Naive thymus-derived CD4-positive, alpha-beta T cell (primary cell): ENCODE results near the gene SRSF3. TPM values are rescaled to one million over a fixed set of nuclear protein-coding genes. Genes with fewer than 3 reads are reported as not detected.

ENCODE experiments used
- ATAC-seq: fragments of 150-1000 bp; cut with Tn5 transposase; 2 replicates; pipeline ENCODE4 v1.10.0; 2021; ENCODE audit warnings: mild to moderate bottlenecking, moderate library complexity
- CTCF ChIA-PET: fragments of 350-600 bp; sonication (Branson Sonifier 250); formaldehyde crosslinking; loops from one replicate; lab custom pipeline; 2021; ENCODE audit warnings: antibody characterized with exemption; lab: Charles Lee
- POLR2A ChIA-PET: fragments of 350-600 bp; sonication (Branson Sonifier 250); formaldehyde crosslinking; loops from one replicate; lab custom pipeline; 2021; ENCODE audit warnings: antibody characterized with exemption, inconsistent platforms; lab: Charles Lee
- DNase-seq, 9 donors: peaks; one replicate each; pipeline versions ENCODE4 v3.0.0 to v3.0.0-alpha.2; 2020 to 2022; ENCODE audit warnings: mixed read lengths in 1 of 9
- H3K27ac ChIP-seq: one replicate; pipeline ENCODE4 v1.7.0; 2013; ENCODE audit warnings: mild to moderate bottlenecking, low read depth, low read length, moderate library complexity
- H3K27me3 ChIP-seq, 2 donors: one replicate each; pipeline ENCODE4 v1.7.0; 2013; ENCODE audit warnings: low read length in 2 of 2, mild to moderate bottlenecking in 2 of 2, moderate library complexity in 2 of 2; ENCODE audit not compliant: control insufficient read depth in 2 of 2, insufficient read depth in 2 of 2
- H3K36me3 ChIP-seq, 3 experiments: 1 replicate in 2 of 3; 2 replicates in 1 of 3; pipeline ENCODE4 v1.7.0; 2013; ENCODE audit warnings: low read length in 3 of 3, mild to moderate bottlenecking in 3 of 3, moderate library complexity in 1 of 3; ENCODE audit not compliant: insufficient read depth in 3 of 3, control insufficient read depth in 2 of 3
- H3K4me1 ChIP-seq, 2 donors: one replicate each; pipeline ENCODE4 v1.7.0; 2013; ENCODE audit warnings: low read length in 2 of 2, mild to moderate bottlenecking in 2 of 2, moderate library complexity in 1 of 2; ENCODE audit not compliant: control insufficient read depth in 2 of 2, insufficient read depth in 2 of 2
- H3K4me3 ChIP-seq: 2 replicates; pipeline ENCODE4 v1.7.0; 2013; ENCODE audit warnings: mild to moderate bottlenecking, low read length
- H3K9me3 ChIP-seq, 3 experiments: 1 replicate in 2 of 3; 2 replicates in 1 of 3; pipeline ENCODE4 v1.7.0; 2013; ENCODE audit warnings: low read length in 3 of 3; ENCODE audit not compliant: control insufficient read depth in 2 of 3
- H3K27ac Mint-ChIP-seq, 9 donors: one replicate each; pipeline ENCODE4 v1.8.0; 2020 to 2022; ENCODE audit warnings: mixed read lengths in 9 of 9, mild to moderate bottlenecking in 8 of 9, moderate library complexity in 5 of 9, inconsistent platforms in 2 of 9
- H3K27me3 Mint-ChIP-seq, 5 donors: one replicate each; pipeline ENCODE4 v1.8.0; 2021 to 2022; ENCODE audit warnings: mixed read lengths in 5 of 5, mild to moderate bottlenecking in 1 of 5
- H3K36me3 Mint-ChIP-seq, 5 donors: one replicate each; pipeline ENCODE4 v1.8.0; 2020 to 2022; ENCODE audit warnings: mixed read lengths in 5 of 5, mild to moderate bottlenecking in 3 of 5, inconsistent platforms in 1 of 5
- H3K4me1 Mint-ChIP-seq, 7 donors: one replicate each; pipeline ENCODE4 v1.8.0; 2020 to 2022; ENCODE audit warnings: mixed read lengths in 7 of 7, mild to moderate bottlenecking in 3 of 7, inconsistent platforms in 1 of 7
- H3K4me3 Mint-ChIP-seq, 10 donors: one replicate each; pipeline ENCODE4 v1.8.0; 2020 to 2022; ENCODE audit warnings: mild to moderate bottlenecking in 10 of 10, mixed read lengths in 10 of 10, moderate library complexity in 6 of 10, inconsistent platforms in 2 of 10
- H3K9me3 Mint-ChIP-seq, 11 donors: one replicate each; pipeline ENCODE4 v1.8.0; 2020 to 2022; ENCODE audit warnings: mixed read lengths in 11 of 11, mild to moderate bottlenecking in 4 of 11, inconsistent platforms in 1 of 11, moderate library complexity in 1 of 11
- intact Hi-C, 2 donors: fragments of 100-400 bp; cut with micrococcal nuclease; formaldehyde crosslinking; loops; one replicate each; pipeline ENCODE4 v1.15.1; 2023
- polyA plus RNA-seq, 2 donors: library from polyadenylated mRNA; unstranded; fragments of 300-500 nt; fragmentation: Illumina TruSeq; gene quantifications; one replicate each; pipeline ENCODE4 v1.2.3, GENCODE V29; 2021
- total RNA-seq, 6 experiments: library from RNA in 5 of 6; stranded (reverse) in 5 of 6; gene quantifications; 1 replicate in 5 of 6; 2 replicates in 1 of 6; pipeline ENCODE4 v1.2.3 and lab custom pipeline; 2021 to 2026

Gene SRSF3
- total and polyA plus RNA-seq, 7 experiments from 2014 or later: 317 to 510 (median 403) TPM

- peak overlapping the region in 1 of 10 donors; percentile 10 for H3K4me3 Mint-ChIP-seq
- intact Hi-C loops: no loop called here
- no peak for DNase-seq
- no peaks in the 10 kb centered on the region for H3K9me3 ChIP-seq
- H3K27ac Mint-ChIP-seq: peak overlapping the region in 2 of 9 donors; percentile 28 to 65
- H3K9me3 Mint-ChIP-seq: peaks cover 0 to 2% (median 0%) of the 10 kb centered on the region in 11 donors
- peaks cover 0 to 3% (median 0%) of the 10 kb centered on the region in 5 donors for H3K27me3 Mint-ChIP-seq
- peaks cover 8 to 46% (median 10%) of the 10 kb centered on the region in 7 donors for H3K4me1 Mint-ChIP-seq
- H3K36me3 Mint-ChIP-seq: no peaks in the 10 kb centered on the region
- no peaks in the 10 kb centered on the region for H3K36me3 ChIP-seq
- ChIA-PET CTCF (interaction anchor here (0.6 to 3.2 kb wide), 7 partner anchors 11 to 1282 kb away, joined by 3 to 25 read pairs (median 5); partner anchors contain the start of gene CDKN1A), POLR2A (no interaction called here)
- ATAC-seq: no peak
- H3K4me3 ChIP-seq: no peak overlapping the region
- no peaks in the 10 kb centered on the region for H3K27me3 ChIP-seq
- H3K4me1 ChIP-seq: peaks cover 3 to 6% of the 10 kb centered on the region in 2 donors
- no peak overlapping the region for H3K27ac ChIP-seq
Observed at GRCh38 chr6:36625158-36625919, 31.2 kb downstream of the SRSF3 start.

- Mint-ChIP-seq H3K4me1 (peaks cover 8 to 47% (median 10%) of the 10 kb centered on the region in 7 donors), H3K9me3 (peaks cover 0 to 2% (median 0%) of the 10 kb centered on the region in 11 donors), H3K27ac (peak overlapping the region in 1 of 9 donors; percentile 24), H3K4me3 (no peak overlapping the region), H3K36me3 (no peaks in the 10 kb centered on the region), H3K27me3 (peaks cover 0 to 3% (median 0%) of the 10 kb centered on the region in 5 donors)
- ATAC-seq: no peak
- Histone ChIP-seq H3K9me3 (no peaks in the 10 kb centered on the region), H3K36me3 (no peaks in the 10 kb centered on the region), H3K4me3 (no peak overlapping the region), H3K27me3 (no peaks in the 10 kb centered on the region), H3K27ac (no peak overlapping the region), H3K4me1 (peaks cover 3 to 6% of the 10 kb centered on the region in 2 donors)
- ChIA-PET CTCF (interaction anchor here (1.9 kb wide), 1 partner anchor 12 kb away, joined by 5 read pairs; no protein-coding TSS in a partner anchor), POLR2A (no interaction called here)
- intact Hi-C loops: no loop called here
- DNase-seq: no peak
Observed at GRCh38 chr6:36626636-36627035, 32.5 kb downstream of the SRSF3 start.

GRCh38 chr6:36627141-36627540 is 33.0 kb downstream of the SRSF3 start:
- Histone ChIP-seq H3K36me3 (no peaks in the 10 kb centered on the region), H3K4me1 (peaks cover 3 to 6% of the 10 kb centered on the region in 2 donors), H3K27me3 (no peaks in the 10 kb centered on the region), H3K9me3 (no peaks in the 10 kb centered on the region), H3K4me3 (no peak overlapping the region), H3K27ac (no peak overlapping the region)
- DNase-seq (no peak), ATAC-seq (no peak)
- H3K27ac Mint-ChIP-seq: no peak overlapping the region
- peaks cover 0 to 2% (median 0%) of the 10 kb centered on the region in 11 donors for H3K9me3 Mint-ChIP-seq
- H3K27me3 Mint-ChIP-seq: peaks cover 0 to 3% (median 0%) of the 10 kb centered on the region in 5 donors
- POLR2A ChIA-PET: no interaction called here
- intact Hi-C loops: no loop called here
- H3K4me3 Mint-ChIP-seq: no peak overlapping the region
- peaks cover 8 to 47% (median 10%) of the 10 kb centered on the region in 7 donors for H3K4me1 Mint-ChIP-seq
- no peaks in the 10 kb centered on the region for H3K36me3 Mint-ChIP-seq
- CTCF ChIA-PET: no interaction called here

GRCh38 chr6:36627801-36628246 is 33.7 kb downstream of the SRSF3 start:
- Histone ChIP-seq H3K9me3 (no peaks in the 10 kb centered on the region), H3K36me3 (no peaks in the 10 kb centered on the region), H3K27me3 (no peaks in the 10 kb centered on the region), H3K4me1 (peaks cover 3 to 6% of the 10 kb centered on the region in 2 donors), H3K27ac (no peak overlapping the region), H3K4me3 (no peak overlapping the region)
- H3K4me3 Mint-ChIP-seq: no peak overlapping the region
- peaks cover 0 to 2% (median 0%) of the 10 kb centered on the region in 11 donors for H3K9me3 Mint-ChIP-seq
- peaks cover 0 to 3% (median 0%) of the 10 kb centered on the region in 5 donors for H3K27me3 Mint-ChIP-seq
- peaks cover 6 to 41% (median 10%) of the 10 kb centered on the region in 7 donors for H3K4me1 Mint-ChIP-seq
- ATAC-seq (no peak), DNase-seq (no peak)
- CTCF ChIA-PET: interaction anchor here (1.1 kb wide), 1 partner anchor 12 kb away, joined by 3 read pairs; no protein-coding TSS in a partner anchor
- peak overlapping the region in 2 of 9 donors; percentile 64 to 67 for H3K27ac Mint-ChIP-seq
- H3K36me3 Mint-ChIP-seq: no peaks in the 10 kb centered on the region
- POLR2A ChIA-PET: no interaction called here
- intact Hi-C loops: no loop called here

GRCh38 chr6:36629784-36630183 is 35.6 kb downstream of the SRSF3 start:
- no peak overlapping the region for H3K27ac ChIP-seq
- H3K4me1 ChIP-seq: no peaks in the 10 kb centered on the region
- ChIA-PET POLR2A (no interaction called here), CTCF (no interaction called here)
- no peaks in the 10 kb centered on the region for H3K9me3 ChIP-seq
- H3K4me3 ChIP-seq: no peak overlapping the region
- no peak overlapping the region for H3K4me3 Mint-ChIP-seq
- intact Hi-C loops: no loop called here
- H3K27me3 ChIP-seq: no peaks in the 10 kb centered on the region
- peaks cover 0 to 2% (median 0%) of the 10 kb centered on the region in 11 donors for H3K9me3 Mint-ChIP-seq
- DNase-seq: no peak
- peaks cover 0 to 29% (median 0%) of the 10 kb centered on the region in 7 donors for H3K4me1 Mint-ChIP-seq
- H3K27ac Mint-ChIP-seq: no peak overlapping the region
- H3K36me3 Mint-ChIP-seq: no peaks in the 10 kb centered on the region
- H3K27me3 Mint-ChIP-seq: no peaks in the 10 kb centered on the region
- ATAC-seq: no peak
- H3K36me3 ChIP-seq: no peaks in the 10 kb centered on the region

- no peaks in the 10 kb centered on the region for H3K27me3 ChIP-seq
- CTCF ChIA-PET: no interaction called here
- ATAC-seq: no peak
- Mint-ChIP-seq H3K27ac (no peak overlapping the region), H3K27me3 (no peaks in the 10 kb centered on the region), H3K9me3 (no peaks in the 10 kb centered on the region), H3K36me3 (no peaks in the 10 kb centered on the region), H3K4me3 (no peak overlapping the region), H3K4me1 (peaks cover 0 to 20% (median 0%) of the 10 kb centered on the region in 7 donors)
- no peaks in the 10 kb centered on the region for H3K4me1 ChIP-seq
- H3K9me3 ChIP-seq: no peaks in the 10 kb centered on the region
- POLR2A ChIA-PET: no interaction called here
- DNase-seq: no peak
- intact Hi-C loops: no loop called here
- H3K4me3 ChIP-seq: no peak overlapping the region
- H3K27ac ChIP-seq: no peak overlapping the region
- no peaks in the 10 kb centered on the region for H3K36me3 ChIP-seq
Observed at GRCh38 chr6:36631326-36632011, 37.3 kb downstream of the SRSF3 start.
